ENCODE data around the gene COL8A2. TPM values are rescaled to one million over a fixed set of nuclear protein-coding genes. Genes with fewer than 3 reads are reported as not detected.

Gene COL8A2
- total RNA-seq, 1 donor from 2014 or later, result 10.1 TPM

- Mint-ChIP-seq H3K4me3 (ENCODE audit: unreplicated experiment) (no peak overlapping the region), H3K27ac (ENCODE audit: unreplicated experiment) (peak overlapping the region; percentile 23), H3K27me3 (ENCODE audit: unreplicated experiment) (no peaks in the 10 kb centered on the region), H3K9me3 (ENCODE audit: unreplicated experiment) (no peaks in the 10 kb centered on the region), H3K36me3 (ENCODE audit: unreplicated experiment) (peaks cover 4% of the 10 kb centered on the region), H3K4me1 (ENCODE audit: unreplicated experiment) (peaks cover 19% of the 10 kb centered on the region)
- TF ChIP-seq CTCF (IDR thresholded peaks at IDR 0.05), result no peak
- peak; percentile 80 for DNase-seq (ENCODE audit: extremely low spot score, unreplicated experiment)
Measured at GRCh38 chr1:36087233-36088123, 37.5 kb downstream of the COL8A2 start.

- peaks cover 19% of the 10 kb centered on the region for H3K4me1 Mint-ChIP-seq (ENCODE audit: unreplicated experiment)
- TF ChIP-seq CTCF (IDR thresholded peaks at IDR 0.05), result no peak
- H3K36me3 Mint-ChIP-seq (ENCODE audit: unreplicated experiment), result peaks cover 2% of the 10 kb centered on the region
- no peaks in the 10 kb centered on the region for H3K27me3 Mint-ChIP-seq (ENCODE audit: unreplicated experiment)
- DNase-seq (ENCODE audit: extremely low spot score, unreplicated experiment), result peak; percentile 73
- H3K9me3 Mint-ChIP-seq (ENCODE audit: unreplicated experiment), result no peaks in the 10 kb centered on the region
- H3K4me3 Mint-ChIP-seq (ENCODE audit: unreplicated experiment), result no peak overlapping the region
- H3K27ac Mint-ChIP-seq (ENCODE audit: unreplicated experiment), result peak overlapping the region; percentile 23
Measured at GRCh38 chr1:36086529-36087232, 38.3 kb downstream of the COL8A2 start.

GRCh38 chr1:36085686-36086526 lies 39.1 kb downstream of the COL8A2 start:
- Mint-ChIP-seq H3K27ac (ENCODE audit: unreplicated experiment) (no peak overlapping the region), H3K9me3 (ENCODE audit: unreplicated experiment) (no peaks in the 10 kb centered on the region), H3K36me3 (ENCODE audit: unreplicated experiment) (no peaks in the 10 kb centered on the region), H3K4me3 (ENCODE audit: unreplicated experiment) (no peak overlapping the region), H3K4me1 (ENCODE audit: unreplicated experiment) (peaks cover 18% of the 10 kb centered on the region), H3K27me3 (ENCODE audit: unreplicated experiment) (no peaks in the 10 kb centered on the region)
- TF ChIP-seq CTCF (IDR thresholded peaks at IDR 0.05), result no peak
- DNase-seq (ENCODE audit: extremely low spot score, unreplicated experiment), result peak; percentile 75

GRCh38 chr1:36085126-36085525 lies 39.9 kb downstream of the COL8A2 start:
- Mint-ChIP-seq H3K27ac (ENCODE audit: unreplicated experiment) (no peak overlapping the region), H3K4me1 (ENCODE audit: unreplicated experiment) (peaks cover 17% of the 10 kb centered on the region), H3K4me3 (ENCODE audit: unreplicated experiment) (no peak overlapping the region), H3K27me3 (ENCODE audit: unreplicated experiment) (peaks cover 3% of the 10 kb centered on the region), H3K9me3 (ENCODE audit: unreplicated experiment) (no peaks in the 10 kb centered on the region), H3K36me3 (ENCODE audit: unreplicated experiment) (no peaks in the 10 kb centered on the region)
- no peak for TF ChIP-seq CTCF (IDR thresholded peaks at IDR 0.05)
- DNase-seq (ENCODE audit: extremely low spot score, unreplicated experiment), result peak; percentile 68
